Adrenal gland (tissue), 12 donors: ENCODE results near the gene HSD17B2. TPM values are rescaled to one million over a fixed set of nuclear protein-coding genes. Genes with fewer than 3 reads are reported as not detected.

ENCODE experiments used
- DNase-seq, 7 donors: peaks; one replicate each; pipeline ENCODE4 v3.0.0-alpha.2; 2019 to 2020
- H3K27ac ChIP-seq, 5 donors: fragments of 200-600 bp; sonication (generic) in 4 of 5; 1 replicate in 3 of 5; 2 replicates in 2 of 5; pipeline versions ENCODE4 v1.5.1 to v1.8.0; 2016 to 2020; ENCODE audit warnings: mild to moderate bottlenecking in 1 of 5
- H3K27me3 ChIP-seq: fragments of 200-600 bp; 2 replicates; pipeline ENCODE4 v1.8.0; 2021
- H3K36me3 ChIP-seq, 2 donors: fragments of 200-600 bp; replicated peaks in 1 of 2; 1 replicate in 1 of 2; 2 replicates in 1 of 2; pipeline versions ENCODE4 v1.5.1 to v1.8.0; 2018 to 2022
- H3K4me1 ChIP-seq, 2 donors: fragments of 200-600 bp; replicated peaks in 1 of 2; 1 replicate in 1 of 2; 2 replicates in 1 of 2; pipeline versions ENCODE4 v1.5.1 to v1.8.0; 2018 to 2021
- H3K4me3 ChIP-seq, 4 donors: fragments of 200-600 bp; sonication (generic) in 3 of 4; one replicate each; pipeline ENCODE4 v1.5.1; 2016 to 2018
- H3K9me3 ChIP-seq, 3 donors: fragments of 200-600 bp; sonication (generic) in 1 of 3; replicated peaks in 1 of 3; 1 replicate in 2 of 3; 2 replicates in 1 of 3; pipeline versions ENCODE4 v1.5.1 to v1.8.0; 2016 to 2021
- POLR2A ChIP-seq, 2 donors: fragments of 450-650 bp; IDR thresholded peaks; one replicate each; pipeline ENCODE4 v1.6.1; 2017; ENCODE audit warnings: antibody characterized with exemption in 2 of 2, mild to moderate bottlenecking in 2 of 2, moderate library complexity in 1 of 2
- WGBS, 4 donors: extraction: QIAGEN DNeasy Blood & Tissue Kit in 2 of 4; methylation state at CpG; one replicate each; pipeline versions ENCODE4 v1.1.5 to v1.1.7; 2013 to 2017; 5-methylcytosine and 5-hydroxymethylcytosine counted together
- intact Hi-C, 2 donors: fragments of 100-400 bp; cut with DNase I; formaldehyde crosslinking; loops; one replicate each; pipeline versions ENCODE4 v1.14.1 to v1.15.0; 2022 to 2023
- polyA plus RNA-seq, 3 donors: library from polyadenylated mRNA; stranded (reverse); fragments of 200-250 nt in 2 of 3; fragments of 350-450 nt in 1 of 3; fragmentation: Illumina TruSeq in 1 of 3; extraction: RNeasy Lipid Tissue Mini Kit (QIAGEN cat#74804) in 1 of 3; gene quantifications; one replicate each; pipeline ENCODE4 v1.2.3, GENCODE V29; 2013 to 2014
- total RNA-seq, 9 donors: library from RNA; depleted of rRNA in 4 of 9; stranded (reverse); fragments of >200 nt in 4 of 9; fragments of 120-200 nt in 1 of 9; fragmentation: NEBNext Ultra II Directional in 1 of 9; extraction: Animal tissue kit (Norgen Biotek cat#: 25700) in 1 of 9; gene quantifications; one replicate each; pipeline versions ENCODE4 v1.1.0 to v1.2.4, GENCODE V29; 2013 to 2023
- TF ChIP-seq, protein P1 (sequence below), 6 experiments: fragments of 450-650 bp in 4 of 6; fragments of 200-600 bp in 2 of 6; sonication (generic) in 1 of 6; IDR thresholded peaks; 1 replicate in 5 of 6; 2 replicates in 1 of 6; pipeline versions ENCODE4 v1.5.1 to v1.8.0; 2016 to 2021; ENCODE audit warnings: antibody characterized with exemption in 6 of 6, mild to moderate bottlenecking in 2 of 6, moderate library complexity in 1 of 6
- donor health status: healthy with polysubstance abuse.
- donor health status: Bipolar disorder and iron deficiency.
- donor health status: DM: yes; HTN: yes; CAD: no.
- donor health status: DM: no; HTN: no; CAD: no.
- donor health status: DM: no; HTN: no; CAD: no.
- donor health status: DM: yes; HTN: yes; CAD: no.

HSD17B2 gene
- total and polyA plus RNA-seq, 12 donors = 0.10 to 0.16 TPM; not detected in 10

DNA sequence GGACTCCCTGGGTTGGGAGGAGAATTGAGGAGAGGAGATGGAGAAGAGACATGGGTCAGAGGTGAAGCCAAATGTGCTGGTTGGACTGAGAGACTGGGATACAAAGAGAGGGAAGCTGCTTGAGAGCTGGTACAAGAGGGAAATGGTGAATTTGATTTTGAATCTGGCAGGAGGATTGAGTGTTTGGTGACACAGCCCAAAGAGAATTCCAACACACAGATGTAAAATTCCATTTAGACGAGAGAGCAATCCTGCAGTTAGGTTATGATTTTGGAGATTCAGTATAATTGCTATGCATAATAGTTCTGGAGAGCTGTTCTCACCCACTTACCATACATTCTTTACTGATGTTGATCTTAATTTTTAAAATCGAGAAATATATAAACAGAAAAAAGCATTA lies 57.7 kb downstream of the HSD17B2 start:
- Histone ChIP-seq H3K4me1 (no peaks in the 10 kb centered on the region), H3K4me3 (no peak overlapping the region), H3K27me3 (peaks cover 5% of the 10 kb centered on the region), H3K9me3 (no peaks in the 10 kb centered on the region), H3K36me3 (no peaks in the 10 kb centered on the region), H3K27ac (no peak overlapping the region)
- intact Hi-C loops = no loop called here
- 73 to 86% (median 83%) methylated on average over 2 of the region's 2 CpGs for WGBS, 4 donors
- no peak for TF ChIP-seq POLR2A (IDR thresholded peaks at IDR 0.05)
- TF ChIP-seq, protein P1, sequence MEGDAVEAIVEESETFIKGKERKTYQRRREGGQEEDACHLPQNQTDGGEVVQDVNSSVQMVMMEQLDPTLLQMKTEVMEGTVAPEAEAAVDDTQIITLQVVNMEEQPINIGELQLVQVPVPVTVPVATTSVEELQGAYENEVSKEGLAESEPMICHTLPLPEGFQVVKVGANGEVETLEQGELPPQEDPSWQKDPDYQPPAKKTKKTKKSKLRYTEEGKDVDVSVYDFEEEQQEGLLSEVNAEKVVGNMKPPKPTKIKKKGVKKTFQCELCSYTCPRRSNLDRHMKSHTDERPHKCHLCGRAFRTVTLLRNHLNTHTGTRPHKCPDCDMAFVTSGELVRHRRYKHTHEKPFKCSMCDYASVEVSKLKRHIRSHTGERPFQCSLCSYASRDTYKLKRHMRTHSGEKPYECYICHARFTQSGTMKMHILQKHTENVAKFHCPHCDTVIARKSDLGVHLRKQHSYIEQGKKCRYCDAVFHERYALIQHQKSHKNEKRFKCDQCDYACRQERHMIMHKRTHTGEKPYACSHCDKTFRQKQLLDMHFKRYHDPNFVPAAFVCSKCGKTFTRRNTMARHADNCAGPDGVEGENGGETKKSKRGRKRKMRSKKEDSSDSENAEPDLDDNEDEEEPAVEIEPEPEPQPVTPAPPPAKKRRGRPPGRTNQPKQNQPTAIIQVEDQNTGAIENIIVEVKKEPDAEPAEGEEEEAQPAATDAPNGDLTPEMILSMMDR (IDR thresholded peaks at IDR 0.05) = no peak
- DNase-seq = no peak

DNA sequence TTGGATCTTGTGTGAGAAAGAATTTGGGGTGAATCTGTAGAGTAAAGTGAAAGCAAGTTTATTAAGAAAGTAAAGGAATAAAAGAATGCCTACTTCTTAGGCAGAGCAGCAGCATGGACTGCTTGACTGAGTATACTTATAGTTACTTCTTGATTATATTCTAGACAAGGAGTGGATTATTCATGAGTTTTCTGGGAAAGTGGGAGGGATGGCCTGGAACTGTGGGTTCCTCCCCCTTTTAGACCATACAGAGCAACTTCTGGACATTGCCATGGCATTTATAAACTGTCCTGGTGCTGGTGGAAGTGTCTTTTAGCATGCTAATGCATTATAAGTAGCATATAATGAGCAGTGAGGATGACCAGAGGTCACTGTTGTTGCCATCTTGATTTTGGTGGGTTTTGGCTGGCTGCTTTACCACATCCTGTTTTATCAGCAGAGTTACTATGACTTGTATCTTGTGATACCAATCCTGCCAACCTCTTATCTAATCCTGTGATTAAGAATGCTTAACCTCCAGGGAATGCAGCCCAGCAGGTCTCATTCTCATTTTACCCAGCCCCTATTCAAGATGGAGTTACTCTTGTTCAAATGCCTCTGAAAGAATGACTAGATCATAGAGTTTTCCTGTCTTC lies 58.7 kb downstream of the HSD17B2 start:
- no peaks in the 10 kb centered on the region for H3K36me3 ChIP-seq
- H3K27me3 ChIP-seq = peaks cover 5% of the 10 kb centered on the region
- TF ChIP-seq, protein P1 (IDR thresholded peaks at IDR 0.05) = no peak
- no peak for TF ChIP-seq POLR2A (IDR thresholded peaks at IDR 0.05)
- H3K27ac ChIP-seq = no peak overlapping the region
- H3K9me3 ChIP-seq = no peaks in the 10 kb centered on the region
- intact Hi-C loops = no loop called here
- H3K4me1 ChIP-seq = no peaks in the 10 kb centered on the region
- no peak overlapping the region for H3K4me3 ChIP-seq
- no peak for DNase-seq

DNA sequence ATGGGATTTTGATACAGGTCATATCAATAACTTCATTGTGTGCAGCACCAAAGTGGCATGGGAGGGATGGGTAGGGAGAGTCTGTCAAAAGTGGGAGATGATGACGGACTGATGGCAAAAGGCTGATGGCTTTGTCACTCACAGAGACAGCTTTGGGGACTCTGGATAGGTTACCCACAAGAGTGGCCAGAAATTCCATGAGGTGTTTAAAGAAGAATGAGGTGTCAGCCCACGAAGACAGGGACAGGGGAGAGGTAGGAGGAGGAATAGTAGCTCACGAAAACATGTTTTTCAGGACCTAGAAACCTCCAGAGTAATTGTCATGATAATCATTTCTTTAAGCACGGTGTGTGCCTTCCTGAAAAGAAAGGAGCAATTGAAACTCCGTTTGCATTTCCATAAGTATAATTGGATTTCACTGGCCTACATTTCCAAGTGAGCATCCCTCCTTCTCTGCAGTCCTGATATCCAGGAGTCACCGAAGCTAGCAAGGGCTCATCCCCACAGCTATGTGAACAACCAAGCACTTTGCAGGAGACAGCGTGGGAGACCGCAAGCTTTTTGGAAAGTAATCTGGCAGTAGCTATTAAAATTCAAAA lies 60.0 kb downstream of the HSD17B2 start:
- TF ChIP-seq, protein P1 (IDR thresholded peaks at IDR 0.05) = no peak
- no peak for TF ChIP-seq POLR2A (IDR thresholded peaks at IDR 0.05)
- peaks cover 5% of the 10 kb centered on the region for H3K27me3 ChIP-seq
- H3K4me3 ChIP-seq = no peak overlapping the region
- H3K4me1 ChIP-seq = no peaks in the 10 kb centered on the region
- no peak overlapping the region for H3K27ac ChIP-seq
- H3K9me3 ChIP-seq = no peaks in the 10 kb centered on the region
- DNase-seq = no peak
- WGBS, 4 donors = 55 to 60% (median 57%) methylated on average over 8 of the region's 8 CpGs
- no peaks in the 10 kb centered on the region for H3K36me3 ChIP-seq
- intact Hi-C loops = no loop called here

DNA sequence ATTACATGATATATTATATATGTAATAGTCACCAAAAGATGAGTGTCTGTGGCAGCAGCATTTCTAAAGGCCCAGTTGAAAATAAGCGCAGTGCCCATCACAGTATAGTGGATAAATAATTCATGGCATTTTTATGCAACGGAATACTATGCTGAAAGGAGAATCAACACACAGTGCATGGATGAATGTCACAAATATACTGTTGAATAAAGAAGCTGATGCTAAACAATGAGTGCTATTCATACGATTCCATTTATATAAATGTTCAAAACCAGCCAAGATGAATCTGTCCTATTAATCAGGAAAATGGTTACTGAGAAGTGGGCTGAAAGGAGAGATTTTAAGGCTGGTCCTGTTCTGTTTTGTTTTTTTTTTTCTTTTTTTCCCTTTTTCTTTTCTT lies 61.6 kb downstream of the HSD17B2 start:
- DNase-seq = no peak
- no peaks in the 10 kb centered on the region for H3K27me3 ChIP-seq
- H3K9me3 ChIP-seq = no peaks in the 10 kb centered on the region
- H3K4me1 ChIP-seq = no peaks in the 10 kb centered on the region
- WGBS, 4 donors = 85 to 96% (median 92%) methylated on average over 3 of the region's 3 CpGs
- H3K27ac ChIP-seq = no peak overlapping the region
- intact Hi-C loops = no loop called here
- no peaks in the 10 kb centered on the region for H3K36me3 ChIP-seq
- TF ChIP-seq, protein P1 (IDR thresholded peaks at IDR 0.05) = no peak
- no peak for TF ChIP-seq POLR2A (IDR thresholded peaks at IDR 0.05)
- H3K4me3 ChIP-seq = no peak overlapping the region
